PC-9 (cell line): ENCODE results near the gene DHX8.

Source experiments
- CTCF ChIP-seq: fragments of 200-600 bp; sonication (generic); conservative IDR thresholded peaks from 2 replicates; pipeline ENCODE4 v1.6.1; 2017; ENCODE audit warnings: mixed run types, antibody characterized with exemption, mild to moderate bottlenecking, moderate library complexity
- EZH2 ChIP-seq: fragments of 200-600 bp; sonication (generic); IDR thresholded peaks from 2 replicates; pipeline ENCODE4 v1.8.0; 2017; ENCODE audit warnings: antibody characterized with exemption, low read depth

GRCh38 chr17:43529947-43530287 is 46.1 kb downstream of the DHX8 start:
- TF ChIP-seq CTCF (no peak), EZH2 (no peak)
